H9 (cell line): Measurements from ENCODE around the gene ERN1. TPM values are rescaled to one million over a fixed set of nuclear protein-coding genes. Genes with fewer than 3 reads are reported as not detected.

Source experiments
- DNase-seq: peaks from one replicate; pipeline ENCODE4 v3.0.0-alpha.2; 2017
- H2AFZ ChIP-seq: one replicate; pipeline ENCODE4 v1.6.1; 2013; ENCODE audit warnings: mild to moderate bottlenecking, low read length, control low read depth, moderate library complexity
- H2AK5ac ChIP-seq: 2 replicates; pipeline ENCODE4 v1.6.1; 2013; ENCODE audit warnings: low read length, control low read depth, mixed read lengths; ENCODE audit not compliant: insufficient read length
- H2BK120ac ChIP-seq: one replicate; pipeline ENCODE4 v1.6.1; 2013; ENCODE audit warnings: low read depth, mild to moderate bottlenecking, low read length, control low read depth, inconsistent platforms; ENCODE audit not compliant: poor library complexity, severe bottlenecking
- H2BK12ac ChIP-seq: 2 replicates; pipeline ENCODE4 v1.6.1; 2013; ENCODE audit warnings: low read length, control low read depth, mixed read lengths, low read depth; ENCODE audit not compliant: insufficient read length
- H2BK15ac ChIP-seq: 2 replicates; pipeline ENCODE4 v1.6.1; 2013; ENCODE audit warnings: low read depth, low read length, control low read depth
- H2BK20ac ChIP-seq: one replicate; pipeline ENCODE4 v1.6.1; 2013; ENCODE audit warnings: low read depth, mild to moderate bottlenecking, low read length, control low read depth, inconsistent platforms; ENCODE audit not compliant: poor library complexity, severe bottlenecking
- H2BK5ac ChIP-seq: 2 replicates; pipeline ENCODE4 v1.6.1; 2013; ENCODE audit warnings: low read length, control low read depth, mixed read lengths; ENCODE audit not compliant: insufficient read length
- H3K14ac ChIP-seq: 2 replicates; pipeline ENCODE4 v1.6.1; 2013; ENCODE audit warnings: low read length, control low read depth; ENCODE audit not compliant: insufficient read depth
- H3K18ac ChIP-seq: 2 replicates; pipeline ENCODE4 v1.6.1; 2013; ENCODE audit warnings: low read depth, mild to moderate bottlenecking, mixed read lengths, low read length, control low read depth; ENCODE audit not compliant: insufficient read length
- H3K23ac ChIP-seq: 2 replicates; pipeline ENCODE4 v1.6.1; 2013; ENCODE audit warnings: low read length, control low read depth, mixed read lengths, low read depth; ENCODE audit not compliant: insufficient read length
- H3K23me2 ChIP-seq: 2 replicates; pipeline ENCODE4 v1.6.1; 2013; ENCODE audit warnings: low read depth, mild to moderate bottlenecking, mixed read lengths, low read length, control low read depth; ENCODE audit not compliant: insufficient read length, poor library complexity, severe bottlenecking
- H3K27ac ChIP-seq: 2 replicates; pipeline ENCODE4 v1.5.1; 2013; ENCODE audit warnings: low read length, control low read depth, mixed read lengths, low read depth; ENCODE audit not compliant: insufficient read length
- H3K27me3 ChIP-seq: 2 replicates; pipeline ENCODE4 v1.6.1; 2013; ENCODE audit warnings: low read length, control low read depth, inconsistent platforms; ENCODE audit not compliant: insufficient read depth
- H3K4ac ChIP-seq: 2 replicates; pipeline ENCODE4 v1.6.1; 2013; ENCODE audit warnings: low read depth, mild to moderate bottlenecking, control low read depth, inconsistent platforms, low read length, moderate library complexity
- H3K4me1 ChIP-seq: 2 replicates; pipeline ENCODE4 v1.6.1; 2013; ENCODE audit warnings: low read length, control low read depth, inconsistent platforms; ENCODE audit not compliant: insufficient read depth
- H3K4me2 ChIP-seq: 2 replicates; pipeline ENCODE4 v1.6.1; 2013; ENCODE audit warnings: low read length, control low read depth, mixed read lengths; ENCODE audit not compliant: insufficient read length, insufficient read depth
- H3K56ac ChIP-seq: 2 replicates; pipeline ENCODE4 v1.6.1; 2013; ENCODE audit warnings: low read depth, mild to moderate bottlenecking, mixed read lengths, low read length, control low read depth; ENCODE audit not compliant: insufficient read length
- H3K79me1 ChIP-seq: 2 replicates; pipeline ENCODE4 v1.6.1; 2013; ENCODE audit warnings: low read depth, mild to moderate bottlenecking, moderate library complexity, low read length, control low read depth, inconsistent platforms; ENCODE audit not compliant: insufficient read depth, poor library complexity, severe bottlenecking
- H3K79me2 ChIP-seq: 2 replicates; pipeline ENCODE4 v1.6.1; 2013; ENCODE audit warnings: low read length, control low read depth, inconsistent platforms; ENCODE audit not compliant: insufficient read depth
- H3K9ac ChIP-seq: 2 replicates; pipeline ENCODE4 v1.6.1; 2013; ENCODE audit warnings: low read length, control low read depth, mixed read lengths; ENCODE audit not compliant: insufficient read length; ENCODE audit errors: extremely low read depth
- H3K9me3 ChIP-seq: one replicate; pipeline ENCODE4 v1.6.1; 2013; ENCODE audit warnings: low read depth, low read length, inconsistent platforms; ENCODE audit not compliant: control insufficient read depth
- H3T11ph ChIP-seq: one replicate; pipeline ENCODE4 v1.6.1; 2013; ENCODE audit warnings: mild to moderate bottlenecking, low read length, control low read depth, inconsistent platforms
- H4K20me1 ChIP-seq: one replicate; pipeline ENCODE4 v1.6.1; 2013; ENCODE audit not compliant: control insufficient read depth, insufficient read length, insufficient read depth
- H4K5ac ChIP-seq: 2 replicates; pipeline ENCODE4 v1.6.1; 2013; ENCODE audit warnings: low read depth, mild to moderate bottlenecking, mixed read lengths, low read length, control low read depth; ENCODE audit not compliant: insufficient read length
- H4K8ac ChIP-seq: replicated peaks from 2 replicates; pipeline ENCODE4 v1.6.1; 2013; ENCODE audit warnings: low read length, control low read depth, mixed read lengths, low read depth; ENCODE audit not compliant: insufficient read length
- H4K91ac ChIP-seq: 2 replicates; pipeline ENCODE4 v1.6.1; 2013; ENCODE audit warnings: low read depth, mild to moderate bottlenecking, moderate library complexity, mixed read lengths, low read length, control low read depth; ENCODE audit not compliant: insufficient read length
- H3K27ac Mint-ChIP-seq, 3 experiments: 2 replicates in 2 of 3; 3 replicates in 1 of 3; pipeline ENCODE4 v1.8.0; 2020 to 2021; ENCODE audit warnings: mixed read lengths in 3 of 3, mild to moderate bottlenecking in 1 of 3, moderate library complexity in 1 of 3
- H3K27me3 Mint-ChIP-seq: 2 replicates; pipeline ENCODE4 v1.8.0; 2021; ENCODE audit warnings: low read depth, mild to moderate bottlenecking, moderate library complexity, mixed read lengths
- H3K36me3 Mint-ChIP-seq, 3 experiments: 2 replicates in 2 of 3; 3 replicates in 1 of 3; pipeline ENCODE4 v1.8.0; 2020 to 2021; ENCODE audit warnings: low read depth in 3 of 3, mixed read lengths in 3 of 3; ENCODE audit not compliant: insufficient read depth in 1 of 3
- H3K4me1 Mint-ChIP-seq, 2 experiments: 2 replicates each; pipeline ENCODE4 v1.8.0; 2020; ENCODE audit warnings: mixed read lengths in 2 of 2
- H3K4me3 Mint-ChIP-seq, 2 experiments: 2 replicates in 1 of 2; 3 replicates in 1 of 2; pipeline ENCODE4 v1.8.0; 2020 to 2021; ENCODE audit warnings: mild to moderate bottlenecking in 2 of 2, mixed read lengths in 2 of 2, moderate library complexity in 1 of 2
- H3K9me3 Mint-ChIP-seq, 2 experiments: 2 replicates in 1 of 2; 3 replicates in 1 of 2; pipeline ENCODE4 v1.8.0; 2020; ENCODE audit warnings: mild to moderate bottlenecking in 2 of 2, mixed read lengths in 2 of 2, moderate library complexity in 1 of 2
- WGBS: extraction: QIAGEN DNeasy Blood & Tissue Kit; methylation state at CpG from one replicate; pipeline ENCODE4 v1.1.7; 2013; ENCODE audit warnings: missing lambda C conversion rate, low lambda C conversion rate, mixed read lengths; ENCODE audit not compliant: insufficient read length; ENCODE audit errors: extremely low coverage; 5-methylcytosine and 5-hydroxymethylcytosine counted together
- total RNA-seq: library from RNA; stranded (reverse); gene quantifications from 2 replicates; pipeline ENCODE4 v1.2.1, GENCODE V29; 2021
- TF ChIP-seq, protein P1 (sequence below): fragments of 200-600 bp; sonication (generic); conservative IDR thresholded peaks from 3 replicates; pipeline ENCODE4 v1.8.0; 2021; ENCODE audit warnings: antibody characterized with exemption, mild to moderate bottlenecking

The ERN1 gene
- total RNA-seq, 1 experiment from 2014 or later, result 5.0 TPM

- Histone ChIP-seq H3K9ac (no peak overlapping the region), H3K14ac (no peak overlapping the region), H3K27me3 (no peaks in the 10 kb centered on the region), H3K79me1 (no peaks in the 10 kb centered on the region), H3K79me2 (no peaks in the 10 kb centered on the region), H4K20me1 (no peaks in the 10 kb centered on the region), H3K4me1 (no peaks in the 10 kb centered on the region), H2BK12ac (no peak overlapping the region), H4K8ac (no peak overlapping the region), H3K56ac (no peak overlapping the region), H2BK5ac (no peak overlapping the region), H2BK120ac (no peak overlapping the region), H2BK15ac (no peak overlapping the region), H3K9me3 (no peaks in the 10 kb centered on the region), H4K91ac (no peak overlapping the region), H2BK20ac (no peak overlapping the region), H3K23ac (no peak overlapping the region), H3K27ac (no peak overlapping the region), H3K23me2 (no peaks in the 10 kb centered on the region), H3T11ph (no peak overlapping the region), H4K5ac (no peak overlapping the region), H2AFZ (no peak overlapping the region), H3K4ac (no peak overlapping the region), H2AK5ac (no peak overlapping the region), H3K4me2 (no peak overlapping the region), H3K18ac (no peak overlapping the region)
- TF ChIP-seq, protein P1, sequence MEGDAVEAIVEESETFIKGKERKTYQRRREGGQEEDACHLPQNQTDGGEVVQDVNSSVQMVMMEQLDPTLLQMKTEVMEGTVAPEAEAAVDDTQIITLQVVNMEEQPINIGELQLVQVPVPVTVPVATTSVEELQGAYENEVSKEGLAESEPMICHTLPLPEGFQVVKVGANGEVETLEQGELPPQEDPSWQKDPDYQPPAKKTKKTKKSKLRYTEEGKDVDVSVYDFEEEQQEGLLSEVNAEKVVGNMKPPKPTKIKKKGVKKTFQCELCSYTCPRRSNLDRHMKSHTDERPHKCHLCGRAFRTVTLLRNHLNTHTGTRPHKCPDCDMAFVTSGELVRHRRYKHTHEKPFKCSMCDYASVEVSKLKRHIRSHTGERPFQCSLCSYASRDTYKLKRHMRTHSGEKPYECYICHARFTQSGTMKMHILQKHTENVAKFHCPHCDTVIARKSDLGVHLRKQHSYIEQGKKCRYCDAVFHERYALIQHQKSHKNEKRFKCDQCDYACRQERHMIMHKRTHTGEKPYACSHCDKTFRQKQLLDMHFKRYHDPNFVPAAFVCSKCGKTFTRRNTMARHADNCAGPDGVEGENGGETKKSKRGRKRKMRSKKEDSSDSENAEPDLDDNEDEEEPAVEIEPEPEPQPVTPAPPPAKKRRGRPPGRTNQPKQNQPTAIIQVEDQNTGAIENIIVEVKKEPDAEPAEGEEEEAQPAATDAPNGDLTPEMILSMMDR, result no peak
- no peaks in the 10 kb centered on the region for H3K27me3 Mint-ChIP-seq
- H3K27ac Mint-ChIP-seq, result no peak overlapping the region; a peak in 1 of 7 replicates
- no peak for DNase-seq
- no CpG with 5 or more reads among the region's 7 CpGs for WGBS
- H3K9me3 Mint-ChIP-seq, result no peaks in the 10 kb centered on the region; a peak in 2 of 5 replicates
- peaks cover 0 to 3% of the 10 kb centered on the region in 2 experiments; a peak in 1 of 4 replicates for H3K4me1 Mint-ChIP-seq
- H3K4me3 Mint-ChIP-seq, result no peak overlapping the region
- peaks cover 4 to 16% (median 4%) of the 10 kb centered on the region in 3 experiments; a peak in 3 of 7 replicates for H3K36me3 Mint-ChIP-seq
Observed at GRCh38 chr17:64177311-64178010, 47.5 kb upstream of the ERN1 start.
